Fibroblast of villous mesenchyme (primary cell): ENCODE data around the gene NKX3-2. TPM values are rescaled to one million over a fixed set of nuclear protein-coding genes. Genes with fewer than 3 reads are reported as not detected.

Source experiments
- DNase-seq: peaks from one replicate; pipeline ENCODE4 v3.0.0-alpha.2; 2010; ENCODE audit warnings: low read depth
- H3K4me3 ChIP-seq: 2 replicates; pipeline ENCODE4 v1.5.1; 2011; ENCODE audit warnings: low read depth, mild to moderate bottlenecking, low read length
- total RNA-seq: library from RNA; depleted of rRNA; stranded (reverse); fragments of >200 nt; gene quantifications from 2 replicates; pipeline ENCODE4 v1.2.3, GENCODE V29; 2012
- TF ChIP-seq, protein P1 (sequence below): IDR thresholded peaks from 2 replicates; pipeline ENCODE4 v1.5.1; 2012; ENCODE audit warnings: low read depth, mild to moderate bottlenecking, low read length; ENCODE audit not compliant: insufficient read depth

Gene NKX3-2
- total RNA-seq, 1 donor: under 0.01 TPM

DNA sequence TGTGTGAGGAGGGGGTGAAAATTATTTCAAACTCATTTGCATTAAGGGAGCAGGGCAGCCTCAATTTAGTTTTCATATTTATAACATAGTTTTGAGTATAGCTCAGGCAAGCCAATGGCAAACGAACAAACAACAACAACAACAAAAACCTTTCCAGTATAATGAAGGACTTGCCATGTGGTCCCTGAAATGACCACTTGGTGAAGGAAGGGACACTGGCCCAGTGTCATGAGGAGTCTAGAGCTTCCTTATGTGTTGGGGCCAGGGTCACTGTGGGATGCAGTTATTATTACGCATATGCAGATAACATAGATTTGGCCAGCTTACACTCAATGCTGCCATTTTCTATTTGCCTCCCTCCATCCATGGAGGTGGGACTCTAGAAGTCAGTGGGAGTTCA, 23.3 kb downstream of the NKX3-2 start:
- H3K4me3 ChIP-seq: no peak overlapping the region
- DNase-seq: no peak
- TF ChIP-seq, protein P1, sequence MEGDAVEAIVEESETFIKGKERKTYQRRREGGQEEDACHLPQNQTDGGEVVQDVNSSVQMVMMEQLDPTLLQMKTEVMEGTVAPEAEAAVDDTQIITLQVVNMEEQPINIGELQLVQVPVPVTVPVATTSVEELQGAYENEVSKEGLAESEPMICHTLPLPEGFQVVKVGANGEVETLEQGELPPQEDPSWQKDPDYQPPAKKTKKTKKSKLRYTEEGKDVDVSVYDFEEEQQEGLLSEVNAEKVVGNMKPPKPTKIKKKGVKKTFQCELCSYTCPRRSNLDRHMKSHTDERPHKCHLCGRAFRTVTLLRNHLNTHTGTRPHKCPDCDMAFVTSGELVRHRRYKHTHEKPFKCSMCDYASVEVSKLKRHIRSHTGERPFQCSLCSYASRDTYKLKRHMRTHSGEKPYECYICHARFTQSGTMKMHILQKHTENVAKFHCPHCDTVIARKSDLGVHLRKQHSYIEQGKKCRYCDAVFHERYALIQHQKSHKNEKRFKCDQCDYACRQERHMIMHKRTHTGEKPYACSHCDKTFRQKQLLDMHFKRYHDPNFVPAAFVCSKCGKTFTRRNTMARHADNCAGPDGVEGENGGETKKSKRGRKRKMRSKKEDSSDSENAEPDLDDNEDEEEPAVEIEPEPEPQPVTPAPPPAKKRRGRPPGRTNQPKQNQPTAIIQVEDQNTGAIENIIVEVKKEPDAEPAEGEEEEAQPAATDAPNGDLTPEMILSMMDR: no peak

DNA sequence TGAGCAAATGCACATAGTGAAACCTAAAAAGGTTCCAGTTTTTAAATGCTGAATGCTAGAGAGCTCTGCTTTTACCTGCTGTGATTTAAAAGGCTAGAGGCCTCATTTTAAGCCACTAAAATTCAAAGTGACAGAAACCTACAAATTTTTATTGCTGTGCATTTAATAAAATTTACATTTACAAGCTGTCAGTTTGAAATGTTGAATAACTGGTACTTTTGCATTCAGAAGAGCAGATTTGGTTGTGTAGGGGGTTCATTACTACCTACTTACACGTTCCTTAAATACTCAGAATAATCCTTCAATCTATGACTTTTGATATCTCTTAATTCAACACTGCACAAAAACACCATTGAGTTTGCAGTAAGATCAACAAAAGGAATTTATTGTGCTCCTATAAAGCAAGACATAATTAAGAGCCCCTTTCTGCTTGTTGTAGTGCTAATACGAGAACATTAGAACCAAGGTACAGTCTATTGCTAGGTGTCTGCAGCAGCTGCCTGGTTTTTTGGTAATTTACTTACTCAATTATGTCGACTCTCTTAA, 27.9 kb downstream of the NKX3-2 start:
- TF ChIP-seq, protein P1: no peak

DNA sequence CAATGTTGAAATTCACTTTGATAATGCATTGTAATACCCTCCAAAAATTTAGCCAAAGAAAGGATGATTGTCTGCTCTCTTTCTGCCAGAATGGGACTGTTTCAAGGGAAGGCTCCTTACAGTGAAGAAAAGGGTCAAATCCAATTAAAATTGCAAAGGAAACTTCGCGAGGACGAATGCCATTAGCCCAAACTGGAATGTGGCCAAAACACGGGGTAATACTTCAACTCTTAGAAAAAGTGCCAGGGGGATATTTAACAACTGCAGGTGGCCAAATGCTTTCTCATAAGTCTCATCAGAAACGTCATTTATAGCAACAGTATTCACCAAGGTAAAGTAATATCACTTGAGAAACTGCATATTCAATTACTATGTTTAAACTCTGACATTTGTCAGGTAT, 29.0 kb downstream of the NKX3-2 start:
- no peak overlapping the region for H3K4me3 ChIP-seq
- TF ChIP-seq, protein P1: no peak
- no peak for DNase-seq

More for the DNA sequence above, 27.9 kb downstream of the NKX3-2 start:
- DNase-seq: no peak
- H3K4me3 ChIP-seq: no peak overlapping the region

DNA sequence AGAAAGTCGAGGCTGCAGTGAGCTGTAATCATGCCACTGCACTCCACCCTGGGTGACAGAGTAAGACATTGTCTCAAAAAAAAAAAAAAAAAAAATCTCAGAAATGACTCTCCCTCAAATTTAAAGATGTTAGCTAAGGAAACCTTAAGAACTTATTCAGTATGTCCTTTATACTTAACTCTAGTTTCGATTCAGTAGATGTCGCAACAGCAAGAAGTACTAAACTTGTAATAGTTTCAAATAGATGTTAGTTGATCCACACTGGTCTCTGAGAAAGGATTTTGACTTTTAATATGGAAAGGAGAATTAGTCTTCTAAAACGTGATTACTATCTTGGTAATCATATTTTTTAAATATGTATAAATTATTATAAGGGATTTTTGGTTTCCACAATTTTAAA, 29.6 kb downstream of the NKX3-2 start:
- H3K4me3 ChIP-seq: no peak overlapping the region
- TF ChIP-seq, protein P1: no peak
- no peak for DNase-seq

DNA sequence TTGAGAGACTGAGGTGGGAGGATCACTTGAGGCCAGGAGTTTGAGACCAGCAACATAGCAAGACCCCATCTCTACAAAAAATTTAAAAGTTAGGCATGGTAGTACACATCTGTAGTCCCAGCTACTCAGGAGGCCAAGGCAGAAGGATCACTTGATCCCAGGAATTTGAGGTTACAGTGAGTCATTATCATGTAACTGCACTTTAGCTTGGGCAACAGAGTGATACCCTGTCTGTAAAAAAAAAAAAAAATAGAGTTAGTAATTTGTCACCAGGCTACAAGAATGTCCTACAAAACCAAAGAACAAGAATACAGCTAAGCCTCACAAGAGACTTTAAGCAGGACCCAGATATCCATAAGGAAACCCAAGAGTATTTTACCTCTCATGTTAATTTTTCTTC, 33.2 kb downstream of the NKX3-2 start:
- DNase-seq: no peak
- TF ChIP-seq, protein P1: no peak
- no peak overlapping the region for H3K4me3 ChIP-seq

DNA sequence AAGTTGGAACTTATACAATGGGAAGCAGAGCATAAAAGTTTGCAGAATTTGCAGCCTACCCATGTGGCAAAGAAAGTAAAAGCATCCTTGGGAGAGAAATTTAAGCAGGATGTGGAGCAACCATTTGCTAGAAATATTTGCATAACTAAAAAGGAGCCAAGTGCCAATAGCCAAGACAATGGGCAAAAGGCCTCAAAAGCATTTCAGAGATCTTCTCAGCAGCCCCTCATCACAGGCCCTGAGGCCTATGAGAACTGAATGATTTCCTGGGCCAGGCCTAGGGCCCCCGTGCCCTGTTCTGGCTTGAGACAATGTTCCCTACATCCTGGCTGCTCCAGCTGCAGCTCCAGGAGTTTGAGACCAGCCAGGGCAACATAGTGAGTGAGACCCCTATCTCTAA, 34.9 kb downstream of the NKX3-2 start:
- TF ChIP-seq, protein P1: no peak
- H3K4me3 ChIP-seq: no peak overlapping the region
- no peak for DNase-seq

DNA sequence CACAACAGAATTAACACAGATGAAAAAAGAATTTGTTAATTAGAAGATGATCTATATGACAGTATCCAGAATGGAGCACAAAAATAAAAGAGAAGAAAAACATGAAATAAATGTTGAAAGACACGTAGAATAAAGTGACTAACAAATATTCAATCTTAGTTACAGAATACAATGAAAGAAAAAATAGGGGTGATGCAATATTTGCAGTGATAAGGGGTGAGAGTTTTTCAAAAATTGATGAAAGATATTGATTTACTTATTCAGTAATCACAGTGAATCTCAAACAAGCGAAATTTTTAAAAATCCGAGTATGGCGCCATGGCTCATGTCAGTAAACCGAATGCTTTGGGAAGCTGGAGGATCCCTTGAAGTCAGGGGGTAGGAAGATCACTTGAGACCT, 39.9 kb downstream of the NKX3-2 start:
- TF ChIP-seq, protein P1: no peak
- DNase-seq: no peak
- no peak overlapping the region for H3K4me3 ChIP-seq
